PC-3 (cell line): ENCODE data around the gene FEM1A. TPM values are rescaled to one million over a fixed set of nuclear protein-coding genes. Genes with fewer than 3 reads are reported as not detected.

Experiments used
- ATAC-seq: fragments of 200-7000 bp; cut with Tn5 transposase; 2 replicates; pipeline ENCODE4 v1.9.1; 2020; ENCODE audit warnings: mild to moderate bottlenecking, moderate library complexity
- BruUV-seq: library from RNA; stranded (reverse); fragments of 400-500 nt; replicated peaks from 2 replicates; lab custom pipeline; 2021; lab: Mats Ljungman, UMichigan
- CTCF ChIA-PET: fragments of 300-600 bp; sonication (Branson Sonifier 250); formaldehyde crosslinking; loops from one replicate; lab custom pipeline; 2022; ENCODE audit warnings: antibody characterized with exemption; lab: Charles Lee
- POLR2A ChIA-PET: fragments of 300-600 bp; sonication (Branson Sonifier 250); formaldehyde crosslinking; loops from one replicate; lab custom pipeline; 2022; ENCODE audit warnings: antibody characterized with exemption; ENCODE audit not compliant: unreplicated experiment; lab: Charles Lee
- DNase-seq: peaks from one replicate; pipeline ENCODE4 v3.0.0-alpha.2; 2015
- H2AFZ ChIP-seq: fragments of 300-600 bp; sonication (generic); 2 replicates; pipeline ENCODE4 v1.6.0; 2016; ENCODE audit warnings: antibody characterized with exemption, low read length
- H3F3A ChIP-seq: fragments of 300-600 bp; sonication (generic); one replicate; pipeline ENCODE4 v1.6.0; 2017; ENCODE audit warnings: antibody characterized with exemption, low read length, control low read depth, mild to moderate bottlenecking; ENCODE audit not compliant: unreplicated experiment
- H3K27ac ChIP-seq: fragments of 300-600 bp; sonication (generic); 2 replicates; pipeline ENCODE4 v1.5.1; 2016; ENCODE audit warnings: mild to moderate bottlenecking, low read length
- H3K27me3 ChIP-seq: fragments of 300-600 bp; sonication (generic); 2 replicates; pipeline ENCODE4 v1.6.1; 2016; ENCODE audit warnings: low read length, mixed read lengths
- H3K36me3 ChIP-seq: fragments of 300-600 bp; sonication (generic); 2 replicates; pipeline ENCODE4 v1.6.1; 2016; ENCODE audit warnings: low read depth, mixed run types, low read length, mixed read lengths
- H3K4me1 ChIP-seq: fragments of 300-600 bp; sonication (generic); 2 replicates; pipeline ENCODE4 v1.5.1; 2016; ENCODE audit warnings: low read length; ENCODE audit not compliant: insufficient read depth
- H3K4me2 ChIP-seq: fragments of 300-600 bp; sonication (generic); 2 replicates; pipeline ENCODE4 v1.6.0; 2016; ENCODE audit warnings: low read length
- H3K4me3 ChIP-seq: fragments of 300-600 bp; sonication (generic); 2 replicates; pipeline ENCODE4 v1.5.1; 2016; ENCODE audit warnings: mild to moderate bottlenecking, low read length, mixed read lengths
- H3K79me2 ChIP-seq: fragments of 300-600 bp; sonication (generic); 2 replicates; pipeline ENCODE4 v1.6.1; 2017; ENCODE audit warnings: low read length, mixed read lengths
- H3K9ac ChIP-seq: fragments of 300-600 bp; sonication (generic); 2 replicates; pipeline ENCODE4 v1.6.0; 2016; ENCODE audit warnings: mild to moderate bottlenecking, low read length
- H3K9me2 ChIP-seq: fragments of 300-600 bp; sonication (generic); replicated peaks from 2 replicates; pipeline ENCODE4 v1.6.1; 2016; ENCODE audit warnings: mixed run types, low read length, mixed read lengths
- H3K9me3 ChIP-seq: fragments of 300-600 bp; sonication (generic); 2 replicates; pipeline ENCODE4 v1.6.1; 2016; ENCODE audit warnings: low read length, mixed read lengths
- H4K20me1 ChIP-seq: fragments of 300-600 bp; sonication (generic); 2 replicates; pipeline ENCODE4 v1.6.1; 2016; ENCODE audit warnings: low read length, mixed read lengths
- CTCF ChIP-seq: fragments of 300-600 bp; sonication (generic); conservative IDR thresholded peaks from 2 replicates; pipeline ENCODE4 v1.5.1; 2017; ENCODE audit warnings: antibody characterized with exemption, low read depth, mild to moderate bottlenecking, low read length
- EZH2 ChIP-seq: fragments of 300-600 bp; sonication (generic); IDR thresholded peaks from one replicate; pipeline ENCODE4 v1.6.1; 2017; ENCODE audit warnings: antibody characterized with exemption, mild to moderate bottlenecking, low read length; ENCODE audit not compliant: unreplicated experiment
- EZH2phosphoT487 ChIP-seq: fragments of 300-600 bp; sonication (generic); IDR thresholded peaks from 2 replicates; pipeline ENCODE4 v1.6.1; 2018; ENCODE audit warnings: mild to moderate bottlenecking, antibody characterized with exemption, low read length, borderline replicate concordance
- intact Hi-C: fragments of 100-400 bp; cut with micrococcal nuclease; formaldehyde crosslinking; loops from 2 replicates; pipeline ENCODE4 v1.9.0; 2023
- total RNA-seq: library from RNA; depleted of rRNA; stranded (reverse); fragments of >200 nt; gene quantifications from 2 replicates; pipeline ENCODE4 v1.2.3, GENCODE V29; 2014

The FEM1A gene
- total RNA-seq, 1 experiment from 2014 or later = 28.1 TPM

- peak overlapping the region; percentile 57 for H3K4me2 ChIP-seq
- BruUV-seq = no TSS peak
- CTCF ChIA-PET = no interaction called here
- H4K20me1 ChIP-seq = no peaks in the 10 kb centered on the region
- peaks cover 3% of the 10 kb centered on the region for H3F3A ChIP-seq
- ATAC-seq = peak; percentile 59
- no peaks in the 10 kb centered on the region for H3K9me2 ChIP-seq
- H3K9ac ChIP-seq = peak overlapping the region; percentile 24
- peak; percentile 93 for DNase-seq
- H3K9me3 ChIP-seq = no peaks in the 10 kb centered on the region
- H3K4me3 ChIP-seq = peak overlapping the region; percentile 21; the same call in 1 of the 2 replicates
- no peaks in the 10 kb centered on the region for H3K79me2 ChIP-seq
- H2AFZ ChIP-seq = peak overlapping the region; percentile 57
- no peaks in the 10 kb centered on the region for H3K27me3 ChIP-seq
- H3K4me1 ChIP-seq = peaks cover 16% of the 10 kb centered on the region
- H3K27ac ChIP-seq = peak overlapping the region; percentile 15; the same call in 1 of the 2 replicates
- POLR2A ChIA-PET = no interaction called here
- TF ChIP-seq EZH2phosphoT487 (no peak), EZH2 (no peak), CTCF (no peak)
- intact Hi-C loops = no loop called here
- H3K36me3 ChIP-seq = peaks cover 27% of the 10 kb centered on the region
These were observed 24.1 kb downstream of the FEM1A start for GRCh38 chr19:4815426-4816201.

GRCh38 chr19:4816202-4816949, 24.8 kb downstream of the FEM1A start:
- Histone ChIP-seq H3K9me2 (no peaks in the 10 kb centered on the region), H3K27me3 (no peaks in the 10 kb centered on the region), H3F3A (peaks cover 3% of the 10 kb centered on the region), H4K20me1 (no peaks in the 10 kb centered on the region), H3K9ac (peak overlapping the region; percentile 24), H3K4me3 (no peak overlapping the region), H3K27ac (peak overlapping the region; percentile 15; the same call in 1 of the 2 replicates), H3K79me2 (no peaks in the 10 kb centered on the region), H3K9me3 (no peaks in the 10 kb centered on the region), H3K36me3 (peaks cover 27% of the 10 kb centered on the region), H3K4me1 (peaks cover 16% of the 10 kb centered on the region), H2AFZ (peak overlapping the region; percentile 57), H3K4me2 (no peak overlapping the region)
- intact Hi-C loops = no loop called here
- BruUV-seq = no TSS peak
- ATAC-seq (no peak), DNase-seq (no peak)
- POLR2A ChIA-PET = interaction anchor here (0.6 kb wide), 1 partner anchor 16 kb away, joined by 11 read pairs; no protein-coding TSS in a partner anchor
- TF ChIP-seq EZH2 (no peak), EZH2phosphoT487 (no peak), CTCF (no peak)
- CTCF ChIA-PET = no interaction called here
